Omental fat pad (tissue), 4 donors: Measurements from ENCODE around the gene PODN. TPM values are rescaled to one million over a fixed set of nuclear protein-coding genes. Genes with fewer than 3 reads are reported as not detected.
A peak's percentile ranks its signal among the peaks of the same experiment; 100 is the strongest.

Source experiments
- ATAC-seq: fragments of 150-250 bp; one replicate; pipeline ENCODE4 v1.9.1; 2016; ENCODE audit warnings: mild to moderate bottlenecking, moderate library complexity; ENCODE audit not compliant: low FRiP score
- DNase-seq: peaks from one replicate; pipeline ENCODE4 v3.0.0-alpha.2; 2019; ENCODE audit warnings: low spot score
- CTCF ChIP-seq, 3 donors: fragments of 450-650 bp; IDR thresholded peaks; one replicate each; pipeline ENCODE4 v1.5.1; 2016 to 2017; ENCODE audit warnings: antibody characterized with exemption in 3 of 3, mild to moderate bottlenecking in 3 of 3, moderate library complexity in 2 of 3
- total RNA-seq, 4 donors: library from RNA; depleted of rRNA; stranded (reverse); fragments of >200 nt; gene quantifications; one replicate each; pipeline ENCODE4 v1.1.0, GENCODE V29; 2016

Gene PODN
- total RNA-seq, 4 donors from 2014 or later, result 99.8 to 440 (median 251) TPM

GRCh38 chr1:53023546-53023945 is 38.5 kb upstream of the PODN start:
- no peak for ATAC-seq
- TF ChIP-seq CTCF (IDR thresholded peaks at IDR 0.05), result no peak
- DNase-seq, result no peak

- no peak for TF ChIP-seq CTCF (IDR thresholded peaks at IDR 0.05)
- DNase-seq (no peak), ATAC-seq (no peak)
Measured at GRCh38 chr1:53024117-53024516, 37.9 kb upstream of the PODN start.

DNA sequence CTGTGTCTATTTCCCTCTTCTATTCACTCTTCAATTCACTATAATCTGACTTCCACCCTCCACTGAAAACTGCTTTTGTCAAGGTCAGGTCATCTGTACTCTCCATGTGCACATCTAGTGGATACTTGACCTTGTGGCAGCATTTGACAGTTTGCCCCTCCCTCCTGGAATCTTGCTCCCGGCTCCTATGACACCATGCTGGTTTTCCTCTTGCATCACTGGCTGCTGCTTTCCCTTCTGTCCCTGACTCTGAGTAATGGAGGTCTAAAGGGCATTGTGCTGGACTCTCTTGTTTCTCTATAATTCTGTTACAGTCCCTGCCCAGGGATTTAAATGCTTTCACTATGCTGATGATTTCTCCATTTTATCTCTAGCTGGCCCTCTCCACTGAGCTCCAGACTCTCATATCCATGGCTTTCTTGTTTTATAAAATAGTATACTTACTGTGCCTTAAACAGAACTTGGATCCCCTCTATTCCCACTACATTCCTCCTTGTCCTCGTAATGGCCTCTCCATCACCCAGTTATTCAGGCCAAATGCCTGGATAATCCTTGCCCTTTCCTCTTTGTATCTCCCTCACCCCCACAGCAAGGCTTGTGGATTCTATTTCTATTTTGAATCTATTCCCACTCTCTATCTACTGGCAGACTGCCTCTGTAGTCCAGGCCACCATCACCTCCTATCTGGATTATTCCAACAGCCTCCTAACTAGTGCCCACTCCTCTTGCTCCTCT is 36.8 kb upstream of the PODN start:
- no peak for TF ChIP-seq CTCF (IDR thresholded peaks at IDR 0.05)
- DNase-seq (no peak), ATAC-seq (peak; percentile 86)

GRCh38 chr1:53025769-53026112 is 36.3 kb upstream of the PODN start:
- DNase-seq, result no peak
- ATAC-seq, result no peak
- TF ChIP-seq CTCF (IDR thresholded peaks at IDR 0.05), result no peak

DNA sequence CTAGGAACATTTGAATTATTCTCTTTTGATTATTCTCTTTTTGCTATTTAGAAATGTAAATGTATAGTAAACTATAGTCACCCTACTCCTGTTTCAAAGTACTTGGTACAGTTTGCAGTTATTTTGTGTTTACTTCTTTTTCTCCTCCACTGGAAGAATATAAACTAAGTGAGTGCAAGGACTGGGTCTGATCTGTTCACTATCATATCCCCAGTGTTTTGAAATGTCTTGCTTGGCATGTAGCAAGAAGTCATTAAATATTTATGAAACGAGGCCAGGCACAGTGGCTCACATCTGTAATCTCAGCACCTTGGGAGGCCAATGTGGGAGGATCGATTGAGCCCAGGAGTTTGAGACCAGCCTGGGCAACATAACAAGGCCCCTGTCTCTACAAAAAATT is 35.8 kb upstream of the PODN start:
- DNase-seq (no peak), ATAC-seq (no peak)
- no peak for TF ChIP-seq CTCF (IDR thresholded peaks at IDR 0.05)

GRCh38 chr1:53031732-53032131 is 30.3 kb upstream of the PODN start:
- no peak for DNase-seq
- no peak for TF ChIP-seq CTCF (IDR thresholded peaks at IDR 0.05)

GRCh38 chr1:53037159-53037558 is 24.9 kb upstream of the PODN start:
- DNase-seq, result no peak
- no peak for ATAC-seq
- TF ChIP-seq CTCF (IDR thresholded peaks at IDR 0.05), result no peak

More at GRCh38 chr1:53031732-53032131, 30.3 kb upstream of the PODN start:
- peak; percentile 44 for ATAC-seq
